Caco-2 (cell line): ENCODE data around the gene IRF4. TPM values are rescaled to one million over a fixed set of nuclear protein-coding genes. Genes with fewer than 3 reads are reported as not detected.

Experiments used
- BruUV-seq: library from RNA; stranded (reverse); fragments of 400-500 nt; replicated peaks from 2 replicates; lab custom pipeline; 2021; lab: Mats Ljungman, UMichigan
- CTCF ChIA-PET: fragments of 300-600 bp; sonication (Branson Sonifier 250); formaldehyde crosslinking; loops from one replicate; lab custom pipeline; 2022; ENCODE audit warnings: antibody characterized with exemption; lab: Charles Lee
- POLR2A ChIA-PET: fragments of 300-600 bp; sonication (Branson Sonifier 250); formaldehyde crosslinking; loops from one replicate; lab custom pipeline; 2022; ENCODE audit warnings: antibody characterized with exemption; lab: Charles Lee
- DNase-seq, 2 experiments: peaks; one replicate each; pipeline versions ENCODE4 v3.0.0 to v3.0.0-alpha.2; 2020 to 2022
- H3K27me3 ChIP-seq: replicated peaks from 2 replicates; pipeline ENCODE4 v1.6.0; 2011; ENCODE audit warnings: low read length; ENCODE audit not compliant: control insufficient read depth, insufficient read depth
- H3K36me3 ChIP-seq: 2 replicates; pipeline ENCODE4 v1.5.1; 2011; ENCODE audit warnings: low read length; ENCODE audit not compliant: control insufficient read depth, insufficient read depth
- H3K4me1 ChIP-seq: fragments of 250-450 bp; sonication (Bioruptor Pico); 2 replicates; pipeline ENCODE4 v1.5.1; 2020; ENCODE audit warnings: mild to moderate bottlenecking
- H3K4me3 ChIP-seq: 2 replicates; pipeline ENCODE4 v1.5.1; 2011; ENCODE audit warnings: low read depth, mild to moderate bottlenecking, control low read depth, low read length
- H3K9me3 ChIP-seq: fragments of 250-450 bp; sonication (Bioruptor Pico); 2 replicates; pipeline ENCODE4 v1.5.1; 2020; ENCODE audit warnings: mild to moderate bottlenecking, moderate library complexity
- H3K27ac Mint-ChIP-seq: one replicate; pipeline ENCODE4 v1.8.0; 2022; ENCODE audit warnings: mixed read lengths; ENCODE audit not compliant: unreplicated experiment
- H3K27me3 Mint-ChIP-seq: one replicate; pipeline ENCODE4 v1.8.0; 2022; ENCODE audit warnings: mixed read lengths; ENCODE audit not compliant: insufficient read depth, unreplicated experiment
- H3K36me3 Mint-ChIP-seq: one replicate; pipeline ENCODE4 v1.8.0; 2022; ENCODE audit warnings: mild to moderate bottlenecking, mixed read lengths; ENCODE audit not compliant: insufficient read depth, unreplicated experiment
- H3K4me1 Mint-ChIP-seq: one replicate; pipeline ENCODE4 v1.8.0; 2022; ENCODE audit warnings: low read depth, mixed read lengths; ENCODE audit not compliant: unreplicated experiment
- H3K4me3 Mint-ChIP-seq: one replicate; pipeline ENCODE4 v1.8.0; 2022; ENCODE audit warnings: mild to moderate bottlenecking, moderate library complexity, mixed read lengths; ENCODE audit not compliant: unreplicated experiment
- H3K9me3 Mint-ChIP-seq: one replicate; pipeline ENCODE4 v1.8.0; 2022; ENCODE audit warnings: mixed read lengths; ENCODE audit not compliant: unreplicated experiment
- CTCF ChIP-seq, 2 experiments: fragments of 200-600 bp in 1 of 2; IDR thresholded peaks; 1 replicate in 1 of 2; 2 replicates in 1 of 2; pipeline versions ENCODE4 v1.5.1 to v1.8.0; 2011 to 2022; ENCODE audit warnings: antibody characterized with exemption in 1 of 2, control low read depth in 1 of 2, inconsistent platforms in 1 of 2, low read depth in 1 of 2, low read length in 1 of 2, mild to moderate bottlenecking in 1 of 2, moderate library complexity in 1 of 2; ENCODE audit not compliant: insufficient read depth in 1 of 2, severe bottlenecking in 1 of 2, unreplicated experiment in 1 of 2
- intact Hi-C: fragments of 100-400 bp; cut with micrococcal nuclease; formaldehyde crosslinking; loops from one replicate; pipeline ENCODE4 v1.10.0; 2022; ENCODE audit not compliant: unreplicated experiment
- total RNA-seq: library from RNA; stranded (reverse); gene quantifications from 2 replicates; pipeline ENCODE4 v1.2.3, GENCODE V29; 2022

Gene IRF4
- total RNA-seq, 1 experiment from 2014 or later, result not detected

- Mint-ChIP-seq H3K9me3 (no peaks in the 10 kb centered on the region), H3K36me3 (no peaks in the 10 kb centered on the region), H3K27ac (no peak overlapping the region), H3K27me3 (peaks cover 18% of the 10 kb centered on the region), H3K4me3 (no peak overlapping the region), H3K4me1 (no peaks in the 10 kb centered on the region)
- no TSS peak for BruUV-seq
- no peak for DNase-seq
- POLR2A ChIA-PET, result no interaction called here
- no peak for TF ChIP-seq CTCF (IDR thresholded peaks at IDR 0.05; ENCODE audit: insufficient read depth in 1 of 2, low read depth in 1 of 2, low read length in 1 of 2, severe bottlenecking in 1 of 2, unreplicated experiment in 1 of 2)
- Histone ChIP-seq H3K4me1 (no peaks in the 10 kb centered on the region), H3K9me3 (no peaks in the 10 kb centered on the region), H3K27me3 (no peaks in the 10 kb centered on the region), H3K4me3 (no peak overlapping the region), H3K36me3 (no peaks in the 10 kb centered on the region)
- CTCF ChIA-PET, result no interaction called here
- intact Hi-C loops, result no loop called here
Observed at GRCh38 chr6:380234-381218, 11.0 kb upstream of the IRF4 start.

- ChIA-PET CTCF (no interaction called here), POLR2A (no interaction called here)
- H3K36me3 Mint-ChIP-seq, result no peaks in the 10 kb centered on the region
- intact Hi-C loops, result no loop called here
- H3K36me3 ChIP-seq, result no peaks in the 10 kb centered on the region
- no peak overlapping the region for H3K27ac Mint-ChIP-seq
- no peak for DNase-seq
- H3K9me3 Mint-ChIP-seq, result no peaks in the 10 kb centered on the region
- H3K4me3 Mint-ChIP-seq, result no peak overlapping the region
- H3K27me3 ChIP-seq, result no peaks in the 10 kb centered on the region
- no TSS peak for BruUV-seq
- H3K27me3 Mint-ChIP-seq, result peaks cover 13% of the 10 kb centered on the region
- no peak for TF ChIP-seq CTCF (IDR thresholded peaks at IDR 0.05; ENCODE audit: insufficient read depth in 1 of 2, low read depth in 1 of 2, low read length in 1 of 2, severe bottlenecking in 1 of 2, unreplicated experiment in 1 of 2)
- H3K9me3 ChIP-seq, result no peaks in the 10 kb centered on the region
- H3K4me3 ChIP-seq, result no peak overlapping the region
- no peaks in the 10 kb centered on the region for H3K4me1 ChIP-seq
- H3K4me1 Mint-ChIP-seq, result no peaks in the 10 kb centered on the region
Observed at GRCh38 chr6:381742-382461, 9.7 kb upstream of the IRF4 start.
